ENCODE measurements around the gene GNG2.

The GNG2 gene

GRCh38 chr14:52000019-52000582 lies 139.7 kb downstream of the GNG2 start:
- no peak for DNase-seq

GRCh38 chr14:52000696-52001095 lies 140.3 kb downstream of the GNG2 start:
- DNase-seq = no peak

- no peak for DNase-seq
Observed at GRCh38 chr14:52002542-52002941, 142.1 kb downstream of the GNG2 start.

GRCh38 chr14:52003324-52003723 lies 142.9 kb downstream of the GNG2 start:
- no peak for DNase-seq

GRCh38 chr14:52005625-52006024 lies 145.2 kb downstream of the GNG2 start:
- DNase-seq = no peak

GRCh38 chr14:52006361-52006760 lies 145.9 kb downstream of the GNG2 start:
- DNase-seq = no peak

- no peak for DNase-seq
Observed at GRCh38 chr14:52007211-52007610, 146.8 kb downstream of the GNG2 start.

GRCh38 chr14:52007637-52008036 lies 147.2 kb downstream of the GNG2 start:
- DNase-seq = no peak

GRCh38 chr14:52008136-52008535 lies 147.7 kb downstream of the GNG2 start:
- no peak for DNase-seq

- no peak for DNase-seq
Observed at GRCh38 chr14:52010173-52010693, 149.8 kb downstream of the GNG2 start.

GRCh38 chr14:52011523-52011922 lies 151.1 kb downstream of the GNG2 start:
- no peak for DNase-seq

- DNase-seq = no peak
Observed at GRCh38 chr14:52012635-52013034, 152.2 kb downstream of the GNG2 start.

GRCh38 chr14:52013984-52014600 lies 153.7 kb downstream of the GNG2 start:
- no peak for DNase-seq

- DNase-seq = no peak
Observed at GRCh38 chr14:52014601-52015267, 154.3 kb downstream of the GNG2 start.

- DNase-seq = no peak
Observed at GRCh38 chr14:52015411-52016030, 155.1 kb downstream of the GNG2 start.

GRCh38 chr14:52018252-52018651 lies 157.8 kb downstream of the GNG2 start:
- DNase-seq = no peak

GRCh38 chr14:52018970-52019369 lies 158.6 kb downstream of the GNG2 start:
- DNase-seq = no peak
